ENCODE results near the gene SLC4A9. TPM values are rescaled to one million over a fixed set of nuclear protein-coding genes. Genes with fewer than 3 reads are reported as not detected.

Gene SLC4A9
- total RNA-seq, 1 donor from 2014 or later = not detected

- H3K9me3 Mint-ChIP-seq = no peaks in the 10 kb centered on the region
- CTCF ChIA-PET = no interaction called here
- no peak for TF ChIP-seq CTCF (IDR thresholded peaks at IDR 0.05)
These were observed 38.4 kb downstream of the SLC4A9 start for GRCh38 chr5:140398379-140398811.

GRCh38 chr5:140399979-140400729, 40.2 kb downstream of the SLC4A9 start:
- Mint-ChIP-seq H3K27ac (no peak overlapping the region), H3K4me3 (no peak overlapping the region), H3K4me1 (peaks cover 31% of the 10 kb centered on the region), H3K27me3 (no peaks in the 10 kb centered on the region), H3K36me3 (ENCODE audit: low read depth) (peaks cover 7% of the 10 kb centered on the region), H3K9me3 (no peaks in the 10 kb centered on the region)
- intact Hi-C loops (cut with micrococcal nuclease) = loop anchor here (2.0 to 10.0 kb wide), 6 partner anchors 42 to 1857 kb away; partner anchors contain the start of genes EIF4EBP3, ETF1, HDAC3 and RELL2
- ATAC-seq (ENCODE audit: low read depth) = no peak
- TF ChIP-seq CTCF (IDR thresholded peaks at IDR 0.05) = no peak
- CTCF ChIA-PET = interaction anchor here (1.3 kb wide), 1 partner anchor 27 kb away, joined by 6 read pairs; no protein-coding TSS in a partner anchor
- POLR2A ChIA-PET = interaction anchor here (1.0 to 4.0 kb wide), 15 partner anchors 33 to 1857 kb away, joined by 3 to 43 read pairs (median 5); partner anchors contain the start of genes EIF4EBP3, ETF1, HARS1 and HARS2
- no peak for DNase-seq

More at GRCh38 chr5:140398379-140398811, 38.4 kb downstream of the SLC4A9 start:
- Mint-ChIP-seq H3K27ac (no peak overlapping the region), H3K4me3 (no peak overlapping the region), H3K4me1 (peaks cover 16% of the 10 kb centered on the region), H3K27me3 (no peaks in the 10 kb centered on the region), H3K36me3 (ENCODE audit: low read depth) (peaks cover 2% of the 10 kb centered on the region)
- POLR2A ChIA-PET = no interaction called here
- DNase-seq = no peak
- no peak for ATAC-seq (ENCODE audit: low read depth)
- intact Hi-C loops (cut with micrococcal nuclease) = no loop called here

- intact Hi-C loops (cut with micrococcal nuclease) = loop anchor here (1.0 to 10.0 kb wide), 16 partner anchors 41 to 1858 kb away; partner anchors contain the start of genes APBB3, CYSTM1, EIF4EBP3 and ETF1
- ATAC-seq (ENCODE audit: low read depth) (peak; percentile 67), DNase-seq (peak; percentile 77)
- Mint-ChIP-seq H3K4me1 (peaks cover 33% of the 10 kb centered on the region), H3K27ac (no peak overlapping the region), H3K4me3 (no peak overlapping the region), H3K36me3 (ENCODE audit: low read depth) (peaks cover 9% of the 10 kb centered on the region), H3K27me3 (no peaks in the 10 kb centered on the region), H3K9me3 (no peaks in the 10 kb centered on the region)
- ChIA-PET CTCF (interaction anchor here (0.9 to 1.3 kb wide), 2 partner anchors 28 to 310 kb away, joined by 3 to 6 read pairs; no protein-coding TSS in a partner anchor), POLR2A (interaction anchor here (0.6 to 4.0 kb wide), 23 partner anchors 8 to 1858 kb away, joined by 3 to 43 read pairs (median 4); partner anchors contain the start of genes EIF4EBP3, ETF1, HARS1 and HARS2)
- TF ChIP-seq CTCF (IDR thresholded peaks at IDR 0.05) = no peak
These were observed 40.9 kb downstream of the SLC4A9 start for GRCh38 chr5:140400730-140401361.

- Mint-ChIP-seq H3K4me3 (no peak within 1 kb of the TSS), H3K27ac (no peak within 1 kb of the TSS), H3K4me1 (peaks cover 38% of the 10 kb centered on the region), H3K9me3 (no peaks in the 10 kb centered on the region), H3K36me3 (ENCODE audit: low read depth) (peaks cover 13% of the 10 kb centered on the region), H3K27me3 (no peaks in the 10 kb centered on the region)
- no peak for TF ChIP-seq CTCF (IDR thresholded peaks at IDR 0.05)
- ChIA-PET CTCF (interaction anchor here (0.9 to 1.3 kb wide), 2 partner anchors 28 to 309 kb away, joined by 3 to 6 read pairs; no protein-coding TSS in a partner anchor), POLR2A (interaction anchor here (0.6 to 4.0 kb wide), 31 partner anchors 9 to 1859 kb away, joined by 3 to 43 read pairs (median 4); partner anchors contain the start of genes CD14, EIF4EBP3, ETF1 and HARS1)
- intact Hi-C loops (cut with micrococcal nuclease) = loop anchor here (1.0 to 10.0 kb wide), 16 partner anchors 41 to 1859 kb away; partner anchors contain the start of genes APBB3, CYSTM1, EIF4EBP3 and ETF1
- DNase-seq (peak; percentile 90), ATAC-seq (ENCODE audit: low read depth) (peak; percentile 79)
These were observed 41.6 kb downstream of the SLC4A9 start, which contains the start of gene ANKHD1 for GRCh38 chr5:140401362-140402257. Gene ANKHD1, plus strand, starts transcription at chr5:140401833. Its CDS starts 135 bp downstream, at chr5:140401968.

Data from activated B cell treated with CpG ODN at 0.5 μM for 24 hours (primary cell).